HG02884 (cell line): ENCODE data around the gene MSRB2.
"Not testable (repeated sequence)": the region's sequence is repeated elsewhere in the genome, so short reads cannot be mapped to it uniquely, and the experiment has no call there.

Source experiments
- ATAC-seq: cut with Tn5 transposase; IDR thresholded peaks from one replicate; pipeline ENCODE4 v1.9.1; 2021; ENCODE audit warnings: mild to moderate bottlenecking, moderate library complexity; ENCODE audit not compliant: unreplicated experiment

MSRB2 gene

DNA sequence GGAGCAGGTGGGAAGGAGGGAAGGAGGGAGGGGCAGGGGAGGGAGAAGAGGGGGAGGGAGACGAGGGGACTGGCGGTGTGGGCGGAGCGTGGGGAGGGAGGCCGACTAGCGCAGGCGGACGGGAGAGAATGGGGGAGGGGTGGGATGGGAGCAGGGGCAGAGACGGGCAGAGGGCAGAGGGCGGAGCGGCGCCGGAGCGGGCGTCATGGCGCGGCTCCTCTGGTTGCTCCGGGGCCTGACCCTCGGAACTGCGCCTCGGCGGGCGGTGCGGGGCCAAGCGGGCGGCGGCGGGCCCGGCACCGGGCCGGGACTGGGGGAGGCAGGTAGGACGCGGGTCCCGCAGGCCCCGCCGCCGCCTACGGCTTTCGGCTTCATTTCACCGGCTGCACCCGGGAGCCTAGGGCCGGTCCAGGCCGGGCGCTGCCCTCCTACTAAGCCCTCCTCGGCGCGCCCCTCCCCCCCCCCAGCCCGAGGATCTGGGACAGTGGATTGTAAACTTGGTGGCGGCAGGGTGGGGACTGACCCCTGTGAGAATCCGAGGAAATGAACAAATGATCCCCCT, at the start of gene MSRB2:
Gene MSRB2, plus strand, starts transcription at position 176 of the 562 bp plus-strand sequence. Its CDS starts 30 bp downstream, at position 206.
- peak; percentile 61 for ATAC-seq

DNA sequence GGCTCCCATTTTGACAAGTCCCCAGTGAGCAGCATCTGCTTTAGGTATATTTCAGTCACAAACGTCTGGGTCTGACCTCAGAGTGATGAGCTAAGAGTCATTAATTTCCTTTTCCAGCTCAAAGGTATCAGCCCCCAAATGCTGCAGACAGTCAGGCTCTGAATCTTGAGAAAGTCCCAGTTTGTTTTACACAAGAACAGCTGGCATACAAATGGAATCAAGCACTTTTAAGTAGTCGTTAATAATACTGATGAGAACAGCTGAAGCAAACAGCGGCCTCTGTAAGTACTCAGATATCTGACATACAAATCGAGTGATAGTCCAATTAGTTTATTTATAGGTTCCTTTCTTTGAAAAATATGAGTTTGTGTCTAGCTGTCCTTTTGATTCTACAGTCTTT, 49.4 kb upstream of the MSRB2 start:
- no peak for ATAC-seq

- no peak for ATAC-seq
These were observed 48.0 kb upstream of the MSRB2 start for GRCh38 chr10:23047201-23048050.

GRCh38 chr10:23048191-23048590, 47.2 kb upstream of the MSRB2 start:
- no peak for ATAC-seq

GRCh38 chr10:23051278-23051677, 44.1 kb upstream of the MSRB2 start:
- no peak for ATAC-seq

- no peak for ATAC-seq
These were observed 43.5 kb upstream of the MSRB2 start for GRCh38 chr10:23051855-23052331.

- no peak for ATAC-seq
These were observed 42.3 kb upstream of the MSRB2 start for GRCh38 chr10:23053036-23053435.

- no peak for ATAC-seq
These were observed 39.8 kb upstream of the MSRB2 start for GRCh38 chr10:23055424-23056185.

DNA sequence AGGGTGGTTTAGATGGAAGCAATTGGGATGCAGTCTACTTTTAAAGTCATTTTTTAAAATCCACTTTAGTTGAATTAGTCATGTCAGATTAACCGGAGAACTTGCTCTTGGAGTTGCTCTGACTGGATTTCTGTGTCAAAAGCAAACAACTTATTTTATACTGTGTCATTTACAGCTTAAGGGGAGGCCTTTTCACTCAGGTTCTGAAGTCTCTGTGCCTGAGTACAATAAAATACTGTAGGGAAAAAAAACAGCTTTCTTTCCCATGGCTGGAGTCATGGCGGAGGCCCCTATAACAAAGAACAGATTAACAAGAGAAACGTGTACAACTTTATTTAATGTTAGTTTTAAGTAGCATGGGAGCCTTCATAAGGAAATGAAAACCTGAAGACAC, 39.2 kb upstream of the MSRB2 start:
- no peak for ATAC-seq

DNA sequence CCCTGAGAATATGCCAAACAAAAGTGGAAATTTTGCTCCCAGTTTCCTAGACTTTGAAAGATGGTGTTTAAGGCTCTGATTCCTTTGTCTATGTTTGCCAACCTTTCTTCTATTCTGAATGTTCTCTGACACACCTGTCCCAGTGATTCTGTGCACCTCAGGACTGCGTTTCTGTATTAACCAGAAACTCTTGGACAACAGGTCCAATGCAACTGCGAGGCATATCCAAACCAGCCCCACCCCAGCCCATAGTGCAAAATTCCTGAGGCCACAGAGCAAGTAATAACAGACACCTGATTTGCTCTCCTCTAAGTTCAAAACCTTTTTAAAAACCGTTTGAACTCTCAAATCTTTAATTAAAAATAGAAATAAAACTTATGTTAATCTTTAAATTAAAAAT, 37.0 kb upstream of the MSRB2 start:
- ATAC-seq = no peak

- no peak for ATAC-seq
These were observed 34.5 kb upstream of the MSRB2 start for GRCh38 chr10:23060918-23061317.

DNA sequence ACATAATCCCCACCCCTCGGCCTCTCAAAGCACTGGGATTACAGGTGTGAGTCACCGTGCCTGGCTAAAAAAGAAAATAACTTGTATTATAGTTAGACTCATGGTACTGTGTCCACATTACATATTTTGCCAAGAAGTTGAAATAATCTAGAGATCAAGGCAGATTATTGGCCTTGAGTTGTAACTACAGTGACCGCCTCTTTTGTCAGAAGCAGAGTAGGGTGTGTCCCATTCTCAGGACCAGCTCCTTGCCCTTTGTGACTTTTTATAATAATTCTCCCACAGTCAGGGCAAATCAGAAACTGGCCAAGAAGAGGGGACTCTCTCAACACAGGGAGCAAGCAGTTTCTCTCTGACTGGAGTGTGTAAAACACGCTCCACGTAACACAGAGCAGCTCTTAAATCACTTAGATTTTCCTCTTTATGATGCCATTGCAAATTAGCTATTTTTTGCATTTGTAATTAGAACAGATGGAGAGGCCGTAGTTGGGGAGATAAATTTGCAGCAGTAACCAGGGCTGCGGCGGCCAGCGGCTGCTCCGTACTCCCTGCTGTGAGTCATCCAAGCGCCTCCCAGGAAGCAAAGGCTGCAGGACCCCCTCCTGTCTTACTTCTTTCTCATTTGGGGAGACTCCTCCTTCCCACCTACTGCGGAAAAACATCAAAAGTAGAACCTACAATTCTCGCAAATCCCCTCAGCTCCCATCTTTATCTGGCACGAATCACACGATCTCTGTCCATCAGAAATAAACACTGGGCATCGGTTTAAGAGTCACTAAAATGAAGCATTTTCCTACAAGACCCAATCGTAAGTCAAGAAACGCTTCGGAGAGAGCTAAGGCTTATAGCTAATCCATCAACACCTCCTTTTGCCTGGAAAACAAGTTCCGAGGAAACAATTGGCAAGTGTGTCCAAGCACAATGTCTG, 32.1 kb upstream of the MSRB2 start:
- no peak for ATAC-seq

GRCh38 chr10:23063973-23064812, 31.2 kb upstream of the MSRB2 start:
- ATAC-seq = no peak

DNA sequence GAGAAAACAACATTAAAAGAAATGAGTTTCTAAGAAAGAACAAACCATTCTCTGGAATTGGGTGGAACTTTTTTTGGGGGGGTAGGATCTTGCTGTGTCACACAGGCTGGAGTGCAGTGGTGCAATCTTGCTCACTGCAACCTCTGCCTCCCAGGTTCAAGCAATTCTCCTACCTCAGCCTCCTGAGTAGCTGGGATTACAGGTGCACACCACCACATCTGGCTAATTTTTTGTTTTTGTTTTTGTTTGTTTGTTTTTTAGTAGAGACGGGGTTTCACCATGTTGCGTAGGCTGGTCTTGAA, 30.6 kb upstream of the MSRB2 start:
- not testable (repeated sequence) for ATAC-seq

DNA sequence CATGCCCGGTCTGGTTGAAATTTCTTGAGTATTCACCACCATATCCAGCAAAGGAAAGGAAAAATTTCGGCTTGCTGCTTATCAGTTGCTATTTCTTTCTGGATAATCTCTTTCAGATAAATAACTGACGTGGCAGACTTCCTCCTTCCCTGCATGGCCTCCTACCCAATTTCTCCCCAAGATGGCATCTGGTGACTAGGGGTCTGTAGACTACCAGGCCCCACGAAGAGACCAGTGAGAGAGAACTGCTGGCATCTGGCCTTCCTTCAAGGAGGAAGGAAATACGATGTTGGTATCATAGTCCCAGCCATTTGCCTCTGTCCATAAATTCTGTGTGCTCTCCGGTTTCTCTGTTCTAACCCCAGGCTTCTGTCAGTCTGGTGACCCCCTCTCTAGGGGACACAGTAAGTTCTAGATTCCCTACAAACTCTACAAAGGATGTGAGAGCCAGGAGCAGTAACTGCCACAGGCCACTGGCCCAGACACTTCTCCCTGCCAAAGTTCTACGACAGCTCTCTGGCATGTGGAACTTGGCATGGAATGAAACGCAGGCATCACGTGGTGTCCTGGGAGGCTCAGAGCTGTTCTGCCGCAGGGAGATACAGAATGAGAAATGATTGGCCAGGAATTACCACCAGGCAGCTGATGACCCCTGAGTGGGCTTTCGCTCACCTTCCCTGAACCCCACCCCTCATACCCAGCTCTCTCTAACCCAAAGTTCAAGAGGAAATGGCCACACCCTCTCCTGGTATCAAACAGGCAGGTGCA, 30.0 kb upstream of the MSRB2 start:
- ATAC-seq = no peak

DNA sequence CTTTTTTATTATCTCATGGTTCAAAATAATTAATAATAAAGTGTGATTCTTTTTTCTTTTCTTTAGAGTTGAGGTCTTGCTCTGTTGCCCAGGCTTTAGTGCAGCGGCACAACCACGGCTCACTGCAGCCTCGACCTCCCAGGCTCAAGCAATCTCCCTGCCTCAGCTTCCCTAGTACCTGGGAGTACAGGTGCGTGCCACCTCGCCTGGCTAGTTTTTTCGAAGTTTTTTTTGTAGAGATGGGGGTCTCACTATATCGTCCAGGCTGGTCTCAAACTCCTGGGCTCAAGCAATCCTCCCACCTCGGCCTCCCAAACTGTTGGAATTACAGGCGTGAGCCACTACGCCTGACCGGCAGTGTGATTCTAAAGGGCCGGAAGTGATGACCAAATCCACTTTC, 28.0 kb upstream of the MSRB2 start:
- ATAC-seq = no peak

- ATAC-seq = peak; percentile 40
These were observed 27.2 kb upstream of the MSRB2 start for GRCh38 chr10:23067939-23068775.
